C4-2B (cell line): ENCODE data around the gene ESPN.

ENCODE experiments used
- H3K27ac ChIP-seq: fragments of 450-650 bp; 2 replicates; pipeline ENCODE4 v1.5.1; 2017
- ZFX ChIP-seq: fragments of 450-650 bp; IDR thresholded peaks from 2 replicates; pipeline ENCODE4 v1.6.1; 2017
- TF ChIP-seq, protein P1 (sequence below): fragments of 450-650 bp; conservative IDR thresholded peaks from 2 replicates; pipeline ENCODE4 v1.5.1; 2017; ENCODE audit warnings: mild to moderate bottlenecking

The ESPN gene, protein sequence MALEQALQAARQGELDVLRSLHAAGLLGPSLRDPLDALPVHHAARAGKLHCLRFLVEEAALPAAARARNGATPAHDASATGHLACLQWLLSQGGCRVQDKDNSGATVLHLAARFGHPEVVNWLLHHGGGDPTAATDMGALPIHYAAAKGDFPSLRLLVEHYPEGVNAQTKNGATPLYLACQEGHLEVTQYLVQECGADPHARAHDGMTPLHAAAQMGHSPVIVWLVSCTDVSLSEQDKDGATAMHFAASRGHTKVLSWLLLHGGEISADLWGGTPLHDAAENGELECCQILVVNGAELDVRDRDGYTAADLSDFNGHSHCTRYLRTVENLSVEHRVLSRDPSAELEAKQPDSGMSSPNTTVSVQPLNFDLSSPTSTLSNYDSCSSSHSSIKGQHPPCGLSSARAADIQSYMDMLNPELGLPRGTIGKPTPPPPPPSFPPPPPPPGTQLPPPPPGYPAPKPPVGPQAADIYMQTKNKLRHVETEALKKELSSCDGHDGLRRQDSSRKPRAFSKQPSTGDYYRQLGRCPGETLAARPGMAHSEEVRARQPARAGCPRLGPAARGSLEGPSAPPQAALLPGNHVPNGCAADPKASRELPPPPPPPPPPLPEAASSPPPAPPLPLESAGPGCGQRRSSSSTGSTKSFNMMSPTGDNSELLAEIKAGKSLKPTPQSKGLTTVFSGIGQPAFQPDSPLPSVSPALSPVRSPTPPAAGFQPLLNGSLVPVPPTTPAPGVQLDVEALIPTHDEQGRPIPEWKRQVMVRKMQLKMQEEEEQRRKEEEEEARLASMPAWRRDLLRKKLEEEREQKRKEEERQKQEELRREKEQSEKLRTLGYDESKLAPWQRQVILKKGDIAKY

DNA sequence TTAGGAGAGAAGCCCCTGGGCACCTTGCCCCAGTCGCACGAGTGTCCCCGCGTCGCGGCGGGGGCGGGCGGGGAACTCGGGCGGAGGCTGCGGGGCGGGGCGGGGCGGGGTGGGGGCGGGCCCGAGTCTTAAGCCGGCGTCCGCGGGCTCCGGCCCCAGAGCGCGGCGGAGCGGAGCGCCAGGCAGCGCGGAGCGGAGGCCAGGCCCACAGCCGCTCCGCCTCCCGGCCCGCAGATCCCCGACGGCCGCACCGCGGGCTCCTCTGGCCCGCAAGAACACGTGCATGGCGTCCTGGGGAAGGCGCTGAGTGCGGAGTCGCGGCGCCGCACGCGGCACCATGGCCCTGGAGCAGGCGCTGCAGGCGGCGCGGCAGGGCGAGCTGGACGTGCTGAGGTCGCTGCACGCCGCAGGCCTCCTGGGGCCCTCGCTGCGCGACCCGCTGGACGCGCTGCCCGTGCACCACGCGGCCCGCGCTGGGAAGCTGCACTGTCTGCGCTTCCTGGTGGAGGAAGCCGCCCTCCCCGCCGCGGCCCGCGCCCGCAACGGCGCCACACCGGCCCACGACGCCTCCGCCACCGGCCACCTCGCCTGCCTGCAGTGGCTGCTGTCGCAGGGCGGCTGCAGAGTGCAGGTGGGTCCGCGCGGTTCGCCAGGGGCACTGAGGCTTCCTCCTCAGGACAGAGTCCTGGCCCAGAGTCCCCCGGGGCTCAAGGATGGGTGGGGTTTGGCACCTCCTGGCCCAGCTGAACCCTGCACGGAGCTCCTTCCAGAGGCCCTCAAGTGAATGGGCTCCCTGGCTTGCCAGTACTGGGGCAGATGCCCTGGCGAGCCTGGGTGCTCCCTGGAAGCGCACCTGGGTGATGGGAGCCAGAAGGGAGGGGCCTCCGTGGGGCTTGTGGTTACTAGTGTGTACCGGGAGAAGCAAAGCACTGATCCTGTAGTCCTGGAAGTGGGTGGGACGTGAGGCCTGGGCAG lies at the start of gene ESPN:
Gene ESPN, plus strand, starts transcription at position 158 of the 975 bp plus-strand sequence. Its CDS starts 180 bp downstream, at position 338.
- H3K27ac ChIP-seq, result peak within 1 kb of the TSS; percentile 69; the same call in 1 of the 2 replicates
- TF ChIP-seq, protein P1, sequence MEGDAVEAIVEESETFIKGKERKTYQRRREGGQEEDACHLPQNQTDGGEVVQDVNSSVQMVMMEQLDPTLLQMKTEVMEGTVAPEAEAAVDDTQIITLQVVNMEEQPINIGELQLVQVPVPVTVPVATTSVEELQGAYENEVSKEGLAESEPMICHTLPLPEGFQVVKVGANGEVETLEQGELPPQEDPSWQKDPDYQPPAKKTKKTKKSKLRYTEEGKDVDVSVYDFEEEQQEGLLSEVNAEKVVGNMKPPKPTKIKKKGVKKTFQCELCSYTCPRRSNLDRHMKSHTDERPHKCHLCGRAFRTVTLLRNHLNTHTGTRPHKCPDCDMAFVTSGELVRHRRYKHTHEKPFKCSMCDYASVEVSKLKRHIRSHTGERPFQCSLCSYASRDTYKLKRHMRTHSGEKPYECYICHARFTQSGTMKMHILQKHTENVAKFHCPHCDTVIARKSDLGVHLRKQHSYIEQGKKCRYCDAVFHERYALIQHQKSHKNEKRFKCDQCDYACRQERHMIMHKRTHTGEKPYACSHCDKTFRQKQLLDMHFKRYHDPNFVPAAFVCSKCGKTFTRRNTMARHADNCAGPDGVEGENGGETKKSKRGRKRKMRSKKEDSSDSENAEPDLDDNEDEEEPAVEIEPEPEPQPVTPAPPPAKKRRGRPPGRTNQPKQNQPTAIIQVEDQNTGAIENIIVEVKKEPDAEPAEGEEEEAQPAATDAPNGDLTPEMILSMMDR, result no peak
- no peak for TF ChIP-seq ZFX

DNA sequence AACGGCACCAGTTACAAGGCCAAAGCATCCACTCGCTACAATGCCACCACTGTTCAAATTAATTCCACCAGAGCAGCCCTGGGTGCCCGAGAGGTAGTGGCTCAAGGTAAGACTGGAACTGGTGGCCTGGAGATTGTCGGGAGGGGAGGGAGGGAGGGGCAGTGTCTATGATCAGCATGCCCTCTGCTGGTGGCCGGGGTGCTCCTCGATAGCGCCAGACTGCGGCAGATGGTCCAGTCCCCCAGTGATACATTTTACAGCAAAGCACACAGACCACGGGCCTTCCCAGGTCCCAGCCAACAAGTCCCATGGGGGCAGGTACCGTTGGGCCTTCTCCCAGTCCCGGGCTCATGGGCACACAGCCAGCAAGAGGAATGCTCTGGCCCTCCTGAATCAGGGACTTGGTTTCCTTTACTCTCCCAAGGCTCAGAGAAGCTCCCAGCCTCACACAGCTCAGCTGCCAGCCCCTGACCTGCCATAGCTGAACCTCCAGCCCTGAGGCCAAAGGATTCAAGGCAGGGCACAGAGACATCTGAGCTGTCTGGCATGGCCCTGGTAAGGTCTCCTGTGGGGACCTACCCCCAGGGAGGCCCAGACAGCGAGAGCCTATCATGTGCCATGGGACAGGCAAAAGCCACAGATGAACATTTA lies 46.4 kb upstream of the ESPN start:
- TF ChIP-seq, protein P1, result no peak
- no peak for TF ChIP-seq ZFX
- no peak overlapping the region for H3K27ac ChIP-seq

DNA sequence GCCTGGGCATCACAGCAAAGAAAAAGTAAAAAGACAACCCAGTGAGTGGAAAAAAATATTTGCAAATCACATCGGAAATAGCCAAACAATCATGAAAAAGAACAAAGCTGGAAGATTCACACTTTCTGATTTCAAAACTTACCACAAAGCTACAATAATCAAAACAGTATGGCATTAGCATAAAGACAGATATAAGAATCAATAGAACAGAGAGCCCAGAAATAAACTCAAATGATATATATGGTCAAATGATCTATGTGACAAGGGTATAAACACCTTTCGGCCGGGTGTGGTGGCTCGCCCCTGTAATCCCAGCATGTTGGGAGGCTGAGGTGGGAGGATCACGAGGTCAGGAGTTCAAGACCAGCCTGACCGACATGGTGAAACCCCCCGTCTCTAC lies 44.5 kb upstream of the ESPN start:
- no peak overlapping the region for H3K27ac ChIP-seq
- TF ChIP-seq, protein P1, result no peak
- no peak for TF ChIP-seq ZFX

DNA sequence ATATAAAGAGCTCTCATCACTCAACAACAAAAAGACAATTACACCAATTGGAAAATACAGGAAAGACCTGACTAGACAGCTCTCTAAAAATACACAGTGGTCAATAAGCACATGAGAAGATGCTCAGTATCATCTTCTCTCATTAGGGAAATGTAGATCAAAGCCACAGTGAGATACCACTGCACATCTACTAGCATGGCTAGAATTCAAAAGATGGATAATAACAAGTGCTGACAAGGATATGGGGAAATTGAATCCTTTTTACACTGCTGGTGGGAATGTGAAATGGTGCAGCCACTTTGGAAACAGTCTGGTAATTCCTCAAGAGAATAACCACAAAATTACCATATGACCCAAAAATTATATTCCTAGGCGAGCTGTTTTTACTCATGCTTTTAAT lies 40.4 kb upstream of the ESPN start:
- TF ChIP-seq ZFX, result no peak
- TF ChIP-seq, protein P1, result no peak
- no peak overlapping the region for H3K27ac ChIP-seq

DNA sequence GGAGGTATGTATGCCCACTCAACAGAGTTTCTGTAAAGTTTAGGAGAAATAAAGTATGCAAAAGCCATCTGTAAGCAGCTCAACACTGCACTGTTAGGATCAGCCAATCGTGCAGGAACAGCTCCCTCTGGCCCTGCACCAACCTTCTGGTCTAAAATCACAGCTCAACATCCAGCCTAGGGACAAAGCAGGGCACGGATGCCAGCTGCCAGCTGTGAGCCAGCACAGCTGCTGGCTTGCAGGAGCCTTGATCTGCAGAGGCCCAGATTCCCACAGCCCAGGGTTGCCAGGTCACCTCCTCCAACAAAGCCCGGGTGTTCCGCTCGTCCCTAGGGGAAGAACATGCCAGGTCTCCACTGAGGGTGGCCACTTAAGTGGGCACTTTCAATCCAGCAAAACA lies 39.6 kb upstream of the ESPN start:
- H3K27ac ChIP-seq, result no peak overlapping the region
- TF ChIP-seq ZFX, result no peak
- TF ChIP-seq, protein P1, result no peak

DNA sequence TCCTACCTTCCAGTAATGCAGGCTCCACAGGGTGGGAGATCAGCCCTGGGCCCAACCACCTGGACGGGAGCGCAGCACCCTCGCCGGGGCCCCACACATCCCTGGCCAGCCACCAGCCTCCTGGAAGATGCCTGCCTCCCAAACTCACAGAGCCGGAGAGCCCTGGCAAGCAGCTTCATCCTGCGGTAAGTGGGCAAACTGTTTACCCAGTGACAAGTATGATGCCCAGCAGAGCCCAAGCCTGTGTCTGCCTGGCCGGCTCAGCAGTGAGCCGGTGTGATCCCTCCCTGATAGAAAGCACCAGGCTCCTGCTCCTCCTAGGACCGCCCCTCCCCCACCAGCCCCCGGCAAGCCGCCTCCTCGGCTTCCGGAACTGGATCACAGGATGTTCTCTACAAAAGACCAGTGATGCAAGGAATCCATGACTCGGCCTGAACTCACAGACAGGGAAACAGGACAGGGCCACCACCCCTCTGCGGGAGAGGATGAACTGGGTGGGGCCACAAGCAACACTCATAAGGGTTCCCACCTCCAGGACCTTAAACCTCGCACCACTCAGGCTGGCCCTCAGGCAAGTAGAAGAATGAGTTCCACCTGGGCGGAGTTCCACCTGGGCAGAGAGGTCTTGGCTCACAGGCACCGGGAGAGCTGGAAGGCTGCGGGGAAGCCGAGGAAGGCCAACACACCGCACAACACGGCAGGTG lies 38.9 kb upstream of the ESPN start:
- H3K27ac ChIP-seq, result no peak overlapping the region
- TF ChIP-seq ZFX, result no peak
- TF ChIP-seq, protein P1, result no peak
